Nephron (organoid): ENCODE measurements around the gene GKN2.

Source experiments
- H3K27ac Mint-ChIP-seq, 3 experiments: 2 replicates each; pipeline ENCODE4 v1.8.0; 2020; ENCODE audit warnings: mixed read lengths in 3 of 3, mild to moderate bottlenecking in 2 of 3, moderate library complexity in 1 of 3
- H3K27me3 Mint-ChIP-seq: 2 replicates; pipeline ENCODE4 v1.8.0; 2021; ENCODE audit warnings: low read depth, mild to moderate bottlenecking, moderate library complexity, mixed read lengths
- H3K36me3 Mint-ChIP-seq: 2 replicates; pipeline ENCODE4 v1.8.0; 2020; ENCODE audit warnings: low read depth, mixed read lengths
- H3K4me1 Mint-ChIP-seq: 2 replicates; pipeline ENCODE4 v1.8.0; 2020; ENCODE audit warnings: mixed read lengths
- H3K4me3 Mint-ChIP-seq, 3 experiments: 2 replicates each; pipeline ENCODE4 v1.8.0; 2020; ENCODE audit warnings: mild to moderate bottlenecking in 3 of 3, mixed read lengths in 3 of 3, moderate library complexity in 2 of 3
- H3K9me3 Mint-ChIP-seq: 2 replicates; pipeline ENCODE4 v1.8.0; 2020; ENCODE audit warnings: mixed read lengths
- TF ChIP-seq, protein P1 (sequence below), 3 experiments: fragments of 200-600 bp; sonication (generic); IDR thresholded peaks; one replicate each; pipeline ENCODE4 v1.5.0; 2021; ENCODE audit warnings: antibody characterized with exemption in 3 of 3; ENCODE audit not compliant: unreplicated experiment in 3 of 3

Gene GKN2

DNA sequence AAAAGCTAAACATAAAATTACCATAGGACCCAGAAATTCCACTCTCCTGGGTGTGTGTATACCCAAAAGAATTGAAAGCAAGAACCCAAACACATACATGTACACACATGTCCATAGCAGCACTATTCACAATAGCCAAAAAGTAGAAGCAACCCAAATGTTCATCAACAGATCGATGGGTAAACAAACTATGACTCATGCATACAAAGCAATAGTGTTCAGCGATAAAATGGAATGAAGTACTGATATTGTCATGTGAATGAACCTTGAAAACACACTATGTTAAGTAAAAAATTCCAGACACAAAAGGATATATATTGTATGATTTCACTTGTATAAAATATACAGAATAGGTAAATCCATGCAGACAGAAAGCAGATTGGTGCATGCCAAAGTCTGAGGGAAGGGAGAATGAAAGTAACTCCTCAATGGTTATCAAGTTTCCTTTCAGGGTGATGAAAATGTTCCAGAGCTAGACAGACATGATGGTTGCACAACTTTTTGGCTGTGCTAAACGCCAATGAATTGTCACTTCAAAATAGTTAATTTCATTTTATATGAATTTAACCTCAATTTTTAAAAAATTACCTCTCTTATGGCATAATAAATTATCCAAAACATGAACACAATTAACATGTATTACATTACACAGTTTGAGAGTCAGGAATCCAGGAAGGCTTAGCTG, 35.5 kb downstream of the GKN2 start:
- Mint-ChIP-seq H3K36me3 (no peaks in the 10 kb centered on the region), H3K27ac (no peak overlapping the region), H3K27me3 (peaks cover 6% of the 10 kb centered on the region), H3K9me3 (no peaks in the 10 kb centered on the region), H3K4me1 (no peaks in the 10 kb centered on the region), H3K4me3 (no peak overlapping the region)
- TF ChIP-seq, protein P1, sequence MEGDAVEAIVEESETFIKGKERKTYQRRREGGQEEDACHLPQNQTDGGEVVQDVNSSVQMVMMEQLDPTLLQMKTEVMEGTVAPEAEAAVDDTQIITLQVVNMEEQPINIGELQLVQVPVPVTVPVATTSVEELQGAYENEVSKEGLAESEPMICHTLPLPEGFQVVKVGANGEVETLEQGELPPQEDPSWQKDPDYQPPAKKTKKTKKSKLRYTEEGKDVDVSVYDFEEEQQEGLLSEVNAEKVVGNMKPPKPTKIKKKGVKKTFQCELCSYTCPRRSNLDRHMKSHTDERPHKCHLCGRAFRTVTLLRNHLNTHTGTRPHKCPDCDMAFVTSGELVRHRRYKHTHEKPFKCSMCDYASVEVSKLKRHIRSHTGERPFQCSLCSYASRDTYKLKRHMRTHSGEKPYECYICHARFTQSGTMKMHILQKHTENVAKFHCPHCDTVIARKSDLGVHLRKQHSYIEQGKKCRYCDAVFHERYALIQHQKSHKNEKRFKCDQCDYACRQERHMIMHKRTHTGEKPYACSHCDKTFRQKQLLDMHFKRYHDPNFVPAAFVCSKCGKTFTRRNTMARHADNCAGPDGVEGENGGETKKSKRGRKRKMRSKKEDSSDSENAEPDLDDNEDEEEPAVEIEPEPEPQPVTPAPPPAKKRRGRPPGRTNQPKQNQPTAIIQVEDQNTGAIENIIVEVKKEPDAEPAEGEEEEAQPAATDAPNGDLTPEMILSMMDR (IDR thresholded peaks at IDR 0.05; ENCODE audit: unreplicated experiment in 3 of 3) = no peak

DNA sequence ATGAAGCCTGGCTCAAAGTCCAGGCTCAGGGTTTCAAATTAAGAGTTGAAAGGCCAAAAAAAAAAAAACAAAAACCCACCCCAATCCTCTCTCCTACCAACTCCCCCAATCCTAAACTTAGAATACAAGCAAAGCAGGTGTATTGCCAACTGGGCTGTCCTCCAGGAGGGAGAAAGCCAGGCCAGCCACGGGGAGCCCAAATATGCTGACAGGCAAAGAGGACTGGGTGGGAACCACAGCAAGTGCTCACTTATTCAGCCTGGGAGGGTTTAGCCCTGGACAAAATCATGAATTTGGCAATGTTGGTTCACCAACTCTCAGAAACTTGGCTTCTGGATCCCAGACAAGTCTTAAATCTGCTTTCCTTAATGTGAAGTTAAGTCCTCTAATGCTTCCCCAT, 36.5 kb downstream of the GKN2 start:
- TF ChIP-seq, protein P1 (IDR thresholded peaks at IDR 0.05; ENCODE audit: unreplicated experiment in 3 of 3) = no peak
- Mint-ChIP-seq H3K4me3 (no peak overlapping the region), H3K36me3 (no peaks in the 10 kb centered on the region), H3K9me3 (no peaks in the 10 kb centered on the region), H3K27me3 (peaks cover 6% of the 10 kb centered on the region), H3K27ac (no peak overlapping the region), H3K4me1 (no peaks in the 10 kb centered on the region)

DNA sequence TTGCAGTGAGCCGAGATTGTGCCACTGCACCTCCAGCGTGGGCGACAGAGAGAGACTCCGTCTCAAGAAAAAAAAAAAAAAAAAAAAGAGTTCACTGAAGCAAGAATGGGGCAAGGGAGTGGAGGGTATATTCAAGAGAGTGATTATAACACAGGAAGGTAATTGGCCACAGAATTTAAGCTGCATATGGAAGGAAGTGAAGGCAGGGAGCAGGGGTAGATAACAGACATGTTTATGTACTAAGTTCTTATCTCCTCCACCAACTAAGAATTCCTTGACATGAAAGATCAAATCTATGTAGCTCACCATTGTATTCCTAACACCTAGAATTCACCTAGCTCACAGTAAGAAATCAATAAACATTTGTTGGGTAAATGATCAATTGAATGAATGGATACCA, 37.3 kb downstream of the GKN2 start:
- no peaks in the 10 kb centered on the region for H3K9me3 Mint-ChIP-seq
- H3K27me3 Mint-ChIP-seq = peaks cover 4% of the 10 kb centered on the region
- no peaks in the 10 kb centered on the region for H3K36me3 Mint-ChIP-seq
- TF ChIP-seq, protein P1 (IDR thresholded peaks at IDR 0.05; ENCODE audit: unreplicated experiment in 3 of 3) = no peak
- H3K4me1 Mint-ChIP-seq = no peaks in the 10 kb centered on the region
- no peak overlapping the region for H3K27ac Mint-ChIP-seq
- no peak overlapping the region for H3K4me3 Mint-ChIP-seq

DNA sequence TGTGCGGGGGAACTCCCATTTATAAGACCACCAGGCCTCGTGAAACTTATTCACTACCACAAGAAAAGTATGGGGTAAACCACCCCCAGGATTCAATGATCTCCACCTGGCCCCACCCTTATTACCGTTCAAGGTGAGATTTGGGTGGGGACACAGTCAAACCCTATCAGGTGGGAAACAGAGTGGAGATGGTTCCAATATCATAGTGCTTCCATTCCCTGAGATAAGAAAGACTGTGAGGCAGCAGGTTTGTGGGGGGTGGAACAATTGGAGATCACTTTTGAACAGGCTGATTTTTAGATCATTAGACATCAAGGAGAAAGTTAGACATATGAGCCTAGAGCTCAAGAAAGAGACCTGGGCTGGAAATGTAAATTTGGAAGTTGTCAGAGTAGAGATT, 39.3 kb downstream of the GKN2 start:
- TF ChIP-seq, protein P1 (IDR thresholded peaks at IDR 0.05; ENCODE audit: unreplicated experiment in 3 of 3) = no peak
- Mint-ChIP-seq H3K27me3 (no peaks in the 10 kb centered on the region), H3K4me1 (peaks cover 5% of the 10 kb centered on the region), H3K27ac (no peak overlapping the region), H3K4me3 (no peak overlapping the region), H3K9me3 (no peaks in the 10 kb centered on the region), H3K36me3 (no peaks in the 10 kb centered on the region)

DNA sequence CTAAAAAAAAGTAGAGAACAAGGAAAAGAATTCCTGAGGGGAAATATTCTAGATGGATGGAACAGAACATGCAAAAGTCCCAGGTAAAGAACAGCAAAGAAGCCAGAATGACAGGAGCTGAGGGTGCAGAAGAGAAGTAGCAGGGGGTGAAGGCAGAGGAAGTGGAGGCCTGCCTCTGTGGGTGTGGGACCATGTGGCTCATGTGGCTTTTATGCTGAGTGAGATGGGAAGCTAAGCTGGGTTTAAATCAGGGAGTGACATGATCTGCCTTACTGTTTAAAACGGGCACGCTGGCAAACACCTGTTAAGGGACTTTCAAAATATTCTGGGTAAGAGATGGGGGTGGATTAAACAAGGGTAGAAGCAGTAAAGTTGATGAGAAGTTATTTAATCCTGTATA, 40.0 kb downstream of the GKN2 start:
- Mint-ChIP-seq H3K4me1 (peaks cover 6% of the 10 kb centered on the region), H3K4me3 (no peak overlapping the region), H3K27me3 (no peaks in the 10 kb centered on the region), H3K9me3 (no peaks in the 10 kb centered on the region), H3K27ac (no peak overlapping the region), H3K36me3 (no peaks in the 10 kb centered on the region)
- TF ChIP-seq, protein P1 (IDR thresholded peaks at IDR 0.05; ENCODE audit: unreplicated experiment in 3 of 3) = no peak

DNA sequence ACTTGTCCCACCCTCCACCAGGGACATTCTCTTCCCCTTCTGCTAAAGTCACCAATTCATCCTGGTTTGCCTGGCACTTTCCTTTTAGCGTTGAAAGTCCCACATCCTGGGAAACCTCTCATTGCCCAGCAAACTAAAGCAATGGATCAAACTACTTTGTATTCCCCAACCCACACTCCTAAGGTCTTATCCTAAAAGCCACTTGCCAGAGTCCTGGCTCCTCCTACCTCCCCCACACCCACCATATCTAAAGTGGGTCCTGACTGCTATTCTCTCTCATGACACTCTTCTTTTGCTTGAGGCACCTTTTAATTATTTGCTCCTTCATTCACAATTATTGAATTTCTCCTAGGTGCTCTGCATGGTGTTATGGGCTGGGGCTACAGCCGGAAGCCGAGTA, 40.6 kb downstream of the GKN2 start:
- Mint-ChIP-seq H3K4me3 (no peak overlapping the region), H3K4me1 (peaks cover 6% of the 10 kb centered on the region), H3K9me3 (no peaks in the 10 kb centered on the region), H3K36me3 (no peaks in the 10 kb centered on the region), H3K27ac (no peak overlapping the region), H3K27me3 (peaks cover 3% of the 10 kb centered on the region)
- TF ChIP-seq, protein P1 (IDR thresholded peaks at IDR 0.05; ENCODE audit: unreplicated experiment in 3 of 3) = no peak
